AG09319 (cell line): Measurements from ENCODE around the gene PGLYRP1.

Source experiments
- DNase-seq: peaks from one replicate; pipeline ENCODE4 v3.0.0-alpha.2; 2010; ENCODE audit warnings: low read depth; ENCODE audit errors: extremely low read depth
- CTCF ChIP-seq: IDR thresholded peaks from 2 replicates; pipeline ENCODE4 v1.5.1; 2011; ENCODE audit warnings: low read depth, mild to moderate bottlenecking, inconsistent platforms, low read length, moderate library complexity

The PGLYRP1 gene

GRCh38 chr19:46032597-46033025 lies 9.8 kb upstream of the PGLYRP1 start:
- DNase-seq = no peak
- no peak for TF ChIP-seq CTCF

GRCh38 chr19:46031781-46032596 lies 9.1 kb upstream of the PGLYRP1 start:
- no peak for DNase-seq

GRCh38 chr19:46030812-46031550 lies 8.1 kb upstream of the PGLYRP1 start:
- TF ChIP-seq CTCF = no peak
- DNase-seq = no peak

More at GRCh38 chr19:46031781-46032596, 9.1 kb upstream of the PGLYRP1 start:
- TF ChIP-seq CTCF = no peak

- no peak for DNase-seq
- TF ChIP-seq CTCF = no peak
Measured at GRCh38 chr19:46025835-46026234, 3.0 kb upstream of the PGLYRP1 start.

GRCh38 chr19:46023311-46023779 lies 492 bp upstream of the PGLYRP1 start:
- TF ChIP-seq CTCF = no peak
- no peak for DNase-seq

GRCh38 chr19:46022061-46022430 lies 807 bp downstream of the PGLYRP1 start:
- TF ChIP-seq CTCF = no peak
- no peak for DNase-seq

- DNase-seq = no peak
- no peak for TF ChIP-seq CTCF
Measured at GRCh38 chr19:46021531-46022041, 1.3 kb downstream of the PGLYRP1 start.
